Ovary (tissue), 9 donors: Measurements from ENCODE around the gene PARN. TPM values are rescaled to one million over a fixed set of nuclear protein-coding genes. Genes with fewer than 3 reads are reported as not detected.

Experiments
- DNase-seq, 5 donors: peaks; one replicate each; pipeline ENCODE4 v3.0.0-alpha.2; 2019 to 2020
- H3K27ac ChIP-seq, 2 donors: fragments of 200-600 bp; one replicate each; pipeline versions ENCODE4 v1.5.1 to v1.8.0; 2019 to 2022
- H3K27me3 ChIP-seq: fragments of 200-600 bp; one replicate; pipeline ENCODE4 v1.8.0; 2022
- H3K36me3 ChIP-seq: fragments of 200-600 bp; sonication (generic); one replicate; pipeline ENCODE4 v1.5.1; 2019
- H3K4me1 ChIP-seq: one replicate; pipeline ENCODE4 v1.8.1; 2013; ENCODE audit warnings: mild to moderate bottlenecking, moderate library complexity; ENCODE audit not compliant: insufficient read depth
- H3K4me3 ChIP-seq: fragments of 200-600 bp; sonication (generic); one replicate; pipeline ENCODE4 v1.5.1; 2017
- H3K9me3 ChIP-seq, 2 donors: fragments of 200-600 bp in 1 of 2; sonication (generic) in 1 of 2; one replicate each; pipeline versions ENCODE4 v1.5.1 to v1.8.1; 2013 to 2019; ENCODE audit warnings: mild to moderate bottlenecking in 1 of 2, moderate library complexity in 1 of 2
- CTCF ChIP-seq, 3 donors: fragments of 450-650 bp in 2 of 3; fragments of 200-600 bp in 1 of 3; IDR thresholded peaks; one replicate each; pipeline versions ENCODE4 v1.5.1 to v1.8.0; 2016 to 2022; ENCODE audit warnings: antibody characterized with exemption in 3 of 3, mild to moderate bottlenecking in 1 of 3
- EP300 ChIP-seq: sonication (generic); formaldehyde crosslinking; IDR thresholded peaks from one replicate; pipeline ENCODE4 v1.6.1; 2017; ENCODE audit warnings: antibody characterized with exemption
- POLR2A ChIP-seq: fragments of 450-650 bp; IDR thresholded peaks from one replicate; pipeline ENCODE4 v1.6.1; 2017; ENCODE audit warnings: antibody characterized with exemption, mild to moderate bottlenecking, moderate library complexity
- WGBS, 3 donors: extraction: QIAGEN DNeasy Blood & Tissue Kit in 1 of 3; methylation state at CpG; one replicate each; pipeline versions ENCODE4 v1.1.5 to v1.1.7; 2013 to 2017; 5-methylcytosine and 5-hydroxymethylcytosine counted together
- intact Hi-C, 4 donors: fragments of 100-400 bp; cut with DNase I; formaldehyde crosslinking; loops; one replicate each; pipeline versions ENCODE4 v1.11.0 to v1.15.1; 2022 to 2023
- polyA plus RNA-seq, 2 donors: library from polyadenylated mRNA; stranded (reverse); fragments of 200-250 nt in 1 of 2; fragments of 350-450 nt in 1 of 2; fragmentation: Illumina TruSeq in 1 of 2; extraction: RNeasy Lipid Tissue Mini Kit (QIAGEN cat#74804) in 1 of 2; gene quantifications; one replicate each; pipeline ENCODE4 v1.2.3, GENCODE V29; 2013 to 2014
- total RNA-seq, 7 donors: library from RNA; depleted of rRNA in 2 of 7; stranded (reverse); fragments of >200 nt in 2 of 7; fragmentation: NEBNext Ultra II Directional in 3 of 7; extraction: Animal tissue kit (Norgen Biotek cat#: 25700) in 3 of 7; gene quantifications; one replicate each; pipeline versions ENCODE4 v1.1.0 to v1.2.4, GENCODE V29; 2016 to 2023
- donor health status: DM: no; HTN: no; CAD: no; lungs with moderate emphysema.
- donor health status: DM: no; HTN: no; CAD: no.
- donor health status: Bipolar disorder and iron deficiency.
- donor health status: DM: yes; HTN: yes; CAD: no.
- donor health status: DM: no; HTN: no; CAD: no.
- donor health status: DM: yes; HTN: yes; CAD: no.

The PARN gene
- total and polyA plus RNA-seq, 9 donors, result 19.5 to 42.0 (median 29.0) TPM

GRCh38 chr16:14525596-14525995 lies 104.5 kb downstream of the PARN start:
- Histone ChIP-seq H3K27me3 (no peaks in the 10 kb centered on the region), H3K9me3 (no peaks in the 10 kb centered on the region), H3K27ac (no peak overlapping the region), H3K36me3 (no peaks in the 10 kb centered on the region), H3K4me3 (no peak overlapping the region), H3K4me1 (peaks cover 3% of the 10 kb centered on the region)
- WGBS, 3 donors, result 97 to 99% (median 98%) methylated on average over 5 of the region's 5 CpGs
- no peak for DNase-seq
- TF ChIP-seq POLR2A, result no peak
- no peak for TF ChIP-seq CTCF (IDR thresholded peaks at IDR 0.05)
- TF ChIP-seq EP300, result no peak
- intact Hi-C loops, result loop anchor here in 2 of 4 donors (5.0 to 10.0 kb wide), 2 partner anchors 121 to 278 kb away; no protein-coding TSS in a partner anchor

- Histone ChIP-seq H3K4me3 (no peak overlapping the region), H3K27ac (no peak overlapping the region), H3K36me3 (no peaks in the 10 kb centered on the region), H3K4me1 (peaks cover 3% of the 10 kb centered on the region), H3K9me3 (no peaks in the 10 kb centered on the region), H3K27me3 (no peaks in the 10 kb centered on the region)
- 61 to 77% (median 73%) methylated on average over 3 of the region's 3 CpGs for WGBS, 3 donors
- intact Hi-C loops, result loop anchor here in 2 of 4 donors (5.0 to 10.0 kb wide), 2 partner anchors 120 to 278 kb away; no protein-coding TSS in a partner anchor
- TF ChIP-seq CTCF (IDR thresholded peaks at IDR 0.05), result no peak
- no peak for TF ChIP-seq POLR2A
- no peak for TF ChIP-seq EP300
- DNase-seq, result no peak
Observed at GRCh38 chr16:14524979-14525378, 105.1 kb downstream of the PARN start.

GRCh38 chr16:14523632-14524031 lies 106.4 kb downstream of the PARN start:
- 93 to 98% (median 98%) methylated on average over 2 of the region's 2 CpGs for WGBS, 3 donors
- H3K27me3 ChIP-seq, result no peaks in the 10 kb centered on the region
- H3K36me3 ChIP-seq, result no peaks in the 10 kb centered on the region
- intact Hi-C loops, result loop anchor here in 1 of 4 donors (10.0 kb wide), 1 partner anchor 119 kb away; no protein-coding TSS in a partner anchor
- TF ChIP-seq CTCF (IDR thresholded peaks at IDR 0.05), result no peak
- TF ChIP-seq EP300, result no peak
- TF ChIP-seq POLR2A, result no peak
- no peak overlapping the region for H3K4me3 ChIP-seq
- peaks cover 2% of the 10 kb centered on the region for H3K4me1 ChIP-seq
- no peaks in the 10 kb centered on the region for H3K9me3 ChIP-seq
- no peak overlapping the region for H3K27ac ChIP-seq
- no peak for DNase-seq

GRCh38 chr16:14522671-14523070 lies 107.4 kb downstream of the PARN start:
- H3K9me3 ChIP-seq, result no peaks in the 10 kb centered on the region
- H3K27ac ChIP-seq, result no peak overlapping the region
- no peak for DNase-seq
- TF ChIP-seq EP300 (no peak), CTCF (IDR thresholded peaks at IDR 0.05) (no peak), POLR2A (no peak)
- no peak overlapping the region for H3K4me3 ChIP-seq
- no peaks in the 10 kb centered on the region for H3K4me1 ChIP-seq
- intact Hi-C loops, result loop anchor here in 1 of 4 donors (10.0 kb wide), 1 partner anchor 118 kb away; no protein-coding TSS in a partner anchor
- H3K36me3 ChIP-seq, result no peaks in the 10 kb centered on the region
- H3K27me3 ChIP-seq, result no peaks in the 10 kb centered on the region
